DOHH2 (cell line): ENCODE data around the gene ANO6.

Experiments used
- EZH2phosphoT487 ChIP-seq: fragments of 200-600 bp; sonication (generic); IDR thresholded peaks from 2 replicates; pipeline ENCODE4 v1.6.1; 2017; ENCODE audit warnings: borderline replicate concordance, mild to moderate bottlenecking, antibody characterized with exemption, low read length, moderate library complexity, mixed read lengths
- TF ChIP-seq, protein P1 (sequence below): fragments of 200-600 bp; sonication (generic); IDR thresholded peaks from one replicate; pipeline ENCODE4 v1.5.1; 2014; ENCODE audit warnings: antibody characterized with exemption, mild to moderate bottlenecking, low read depth, low read length; ENCODE audit not compliant: poor library complexity, severe bottlenecking

- TF ChIP-seq, protein P1, sequence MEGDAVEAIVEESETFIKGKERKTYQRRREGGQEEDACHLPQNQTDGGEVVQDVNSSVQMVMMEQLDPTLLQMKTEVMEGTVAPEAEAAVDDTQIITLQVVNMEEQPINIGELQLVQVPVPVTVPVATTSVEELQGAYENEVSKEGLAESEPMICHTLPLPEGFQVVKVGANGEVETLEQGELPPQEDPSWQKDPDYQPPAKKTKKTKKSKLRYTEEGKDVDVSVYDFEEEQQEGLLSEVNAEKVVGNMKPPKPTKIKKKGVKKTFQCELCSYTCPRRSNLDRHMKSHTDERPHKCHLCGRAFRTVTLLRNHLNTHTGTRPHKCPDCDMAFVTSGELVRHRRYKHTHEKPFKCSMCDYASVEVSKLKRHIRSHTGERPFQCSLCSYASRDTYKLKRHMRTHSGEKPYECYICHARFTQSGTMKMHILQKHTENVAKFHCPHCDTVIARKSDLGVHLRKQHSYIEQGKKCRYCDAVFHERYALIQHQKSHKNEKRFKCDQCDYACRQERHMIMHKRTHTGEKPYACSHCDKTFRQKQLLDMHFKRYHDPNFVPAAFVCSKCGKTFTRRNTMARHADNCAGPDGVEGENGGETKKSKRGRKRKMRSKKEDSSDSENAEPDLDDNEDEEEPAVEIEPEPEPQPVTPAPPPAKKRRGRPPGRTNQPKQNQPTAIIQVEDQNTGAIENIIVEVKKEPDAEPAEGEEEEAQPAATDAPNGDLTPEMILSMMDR, result no peak
- TF ChIP-seq EZH2phosphoT487, result no peak
Measured at GRCh38 chr12:45368841-45369489, 153.1 kb downstream of the ANO6 start.
